ENCODE data around the gene GREB1.
A peak's percentile ranks its signal among the peaks of the same experiment; 100 is the strongest.

Gene GREB1

GRCh38 chr2:11615209-11615608, 81.4 kb downstream of the GREB1 start:
- no peak for ATAC-seq (replicated peaks)
- Mint-ChIP-seq H3K36me3 (ENCODE audit: insufficient read depth) (no peaks in the 10 kb centered on the region), H3K27me3 (peaks cover 0 to 10% of the 10 kb centered on the region in 2 donors), H3K4me1 (ENCODE audit: low read depth in 2 of 2) (no peaks in the 10 kb centered on the region), H3K9me3 (no peaks in the 10 kb centered on the region), H3K27ac (no peak overlapping the region), H3K4me3 (no peak overlapping the region)
- no peak for DNase-seq

DNA sequence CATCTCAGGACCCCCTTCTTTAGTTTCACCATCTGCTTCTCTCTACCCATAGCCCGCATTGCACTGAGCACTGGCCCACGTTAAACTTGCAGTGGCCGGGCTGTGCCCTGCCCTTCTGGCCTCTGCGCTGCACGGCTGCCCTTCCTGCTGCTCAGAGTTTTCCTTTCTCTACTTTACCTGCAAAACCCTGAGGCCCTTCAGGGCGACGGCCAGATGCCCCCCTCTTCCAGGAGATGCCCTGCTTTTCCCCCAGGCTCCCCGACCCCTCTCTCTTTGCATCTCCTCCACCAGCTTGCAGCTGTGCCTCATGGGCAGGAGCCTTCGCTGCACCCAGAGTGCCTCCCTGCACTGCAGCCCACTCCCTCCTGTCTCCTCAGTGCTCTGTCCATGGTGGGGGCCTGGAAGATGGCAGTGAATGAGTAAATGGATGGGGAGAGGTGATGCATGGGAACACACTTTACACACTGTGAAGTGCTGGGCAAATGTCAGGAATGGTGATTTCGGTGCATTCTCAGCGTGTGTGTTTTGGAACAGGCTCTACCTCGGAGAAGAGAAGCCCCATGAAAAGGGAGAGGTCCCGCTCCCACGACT, 82.3 kb downstream of the GREB1 start:
- ATAC-seq (replicated peaks) (no peak), DNase-seq (no peak)
- H3K4me1 Mint-ChIP-seq (ENCODE audit: low read depth in 2 of 2) = no peaks in the 10 kb centered on the region
- H3K4me3 Mint-ChIP-seq = no peak overlapping the region
- peaks cover 0 to 10% of the 10 kb centered on the region in 2 donors for H3K27me3 Mint-ChIP-seq
- peak overlapping the region in 1 of 2 donors; percentile 41 for H3K27ac Mint-ChIP-seq
- H3K9me3 Mint-ChIP-seq = no peaks in the 10 kb centered on the region
- H3K36me3 Mint-ChIP-seq (ENCODE audit: insufficient read depth) = no peaks in the 10 kb centered on the region

DNA sequence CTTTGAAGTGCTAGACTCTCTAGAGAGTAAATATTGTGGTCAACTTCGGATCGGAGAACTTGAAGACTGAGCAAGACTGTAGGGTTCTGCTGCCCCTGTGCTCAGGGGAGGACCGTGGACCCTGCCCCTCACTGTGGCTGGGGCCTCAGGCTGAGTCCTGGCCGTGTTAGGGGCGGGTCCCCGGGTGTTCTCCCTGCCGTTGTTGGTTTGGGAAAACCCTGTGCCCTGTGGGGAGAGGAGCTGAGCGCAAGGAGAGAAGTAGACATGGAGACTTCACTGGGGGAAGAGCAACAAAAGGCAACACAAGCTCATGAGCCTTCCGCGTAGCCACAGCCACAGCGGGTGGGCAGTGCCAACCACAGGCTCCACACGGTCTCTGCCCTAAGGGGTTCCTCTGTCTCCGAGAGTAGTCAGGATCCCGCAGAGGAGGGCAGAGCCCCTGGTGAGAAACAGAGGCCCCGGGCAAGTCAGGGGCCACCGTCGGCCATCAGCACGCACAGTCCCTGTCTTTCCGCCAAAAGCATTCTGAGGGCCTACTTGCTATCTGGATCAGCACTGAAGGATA, 83.1 kb downstream of the GREB1 start:
- Mint-ChIP-seq H3K27ac (no peak overlapping the region), H3K4me1 (ENCODE audit: low read depth in 2 of 2) (no peaks in the 10 kb centered on the region), H3K36me3 (ENCODE audit: insufficient read depth) (no peaks in the 10 kb centered on the region), H3K4me3 (no peak overlapping the region), H3K9me3 (no peaks in the 10 kb centered on the region), H3K27me3 (peaks cover 0 to 10% of the 10 kb centered on the region in 2 donors)
- DNase-seq (no peak), ATAC-seq (replicated peaks) (no peak)

DNA sequence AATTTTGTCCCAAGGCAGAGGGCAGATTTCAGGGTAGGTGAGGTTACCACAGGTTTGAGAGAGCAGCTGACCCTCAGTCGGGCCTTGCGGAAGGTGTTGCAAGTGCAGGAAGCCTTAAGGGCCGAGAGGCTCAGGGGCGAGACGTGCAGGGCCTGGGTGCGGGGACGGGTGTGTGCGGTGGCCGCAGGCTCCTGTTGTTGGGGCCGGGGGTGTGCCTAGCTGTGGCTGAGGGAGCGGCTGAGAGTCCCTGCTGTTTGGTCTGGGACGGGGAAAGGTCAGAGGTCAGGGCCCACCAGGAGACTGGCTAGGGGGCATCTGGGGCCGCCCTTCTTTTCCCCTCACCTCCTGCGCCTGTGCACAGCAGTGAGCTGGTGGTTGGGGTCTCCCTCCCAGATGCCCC, 83.7 kb downstream of the GREB1 start:
- Mint-ChIP-seq H3K27ac (no peak overlapping the region), H3K27me3 (peaks cover 0 to 10% of the 10 kb centered on the region in 2 donors), H3K4me3 (no peak overlapping the region), H3K9me3 (no peaks in the 10 kb centered on the region), H3K36me3 (ENCODE audit: insufficient read depth) (no peaks in the 10 kb centered on the region), H3K4me1 (ENCODE audit: low read depth in 2 of 2) (no peaks in the 10 kb centered on the region)
- no peak for DNase-seq
- no peak for ATAC-seq (replicated peaks)

DNA sequence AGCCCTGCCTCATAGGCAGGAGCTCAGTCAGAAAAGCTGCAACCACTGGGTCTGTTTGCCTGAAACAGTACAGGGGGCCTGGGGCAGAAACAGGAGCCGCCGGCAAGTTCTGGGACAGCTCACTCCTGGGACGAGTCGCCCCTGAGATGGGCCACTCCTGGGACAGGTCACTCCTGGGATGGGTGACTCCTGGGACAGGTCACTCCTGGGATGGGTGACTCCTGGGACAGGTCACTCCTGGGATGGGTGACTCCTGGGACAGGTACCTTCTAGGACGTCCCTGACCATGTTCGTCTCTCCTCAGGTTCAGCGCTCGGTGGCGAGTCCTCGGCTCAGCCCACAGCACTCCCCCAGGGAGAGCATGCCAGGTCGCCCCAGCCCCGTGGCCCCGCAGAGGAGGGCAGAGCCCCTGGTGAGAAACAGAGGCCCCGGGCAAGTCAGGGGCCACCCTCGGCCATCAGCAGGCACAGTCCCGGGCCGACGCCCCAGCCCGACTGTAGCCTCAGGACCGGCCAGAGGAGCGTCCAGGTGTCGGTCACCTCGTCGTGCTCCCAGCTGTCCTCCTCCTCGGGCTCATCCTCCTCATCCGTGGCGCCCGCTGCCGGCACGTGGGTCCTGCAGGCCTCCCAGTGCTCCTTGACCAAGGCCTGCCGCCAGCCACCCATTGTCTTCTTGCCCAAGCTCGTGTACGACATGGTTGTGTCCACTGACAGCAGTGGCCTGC, 84.3 kb downstream of the GREB1 start:
- DNase-seq = no peak
- Mint-ChIP-seq H3K27ac (no peak overlapping the region), H3K4me1 (ENCODE audit: low read depth in 2 of 2) (no peaks in the 10 kb centered on the region), H3K36me3 (ENCODE audit: insufficient read depth) (no peaks in the 10 kb centered on the region), H3K9me3 (no peaks in the 10 kb centered on the region), H3K27me3 (peaks cover 0 to 10% of the 10 kb centered on the region in 2 donors), H3K4me3 (no peak overlapping the region)
- ATAC-seq (replicated peaks) = no peak

- Mint-ChIP-seq H3K9me3 (no peaks in the 10 kb centered on the region), H3K27me3 (peaks cover 0 to 10% of the 10 kb centered on the region in 2 donors), H3K4me3 (no peak overlapping the region), H3K4me1 (ENCODE audit: low read depth in 2 of 2) (no peaks in the 10 kb centered on the region), H3K36me3 (ENCODE audit: insufficient read depth) (no peaks in the 10 kb centered on the region), H3K27ac (no peak overlapping the region)
- ATAC-seq (replicated peaks) = no peak
- DNase-seq = no peak
Observed at GRCh38 chr2:11618708-11619062, 84.8 kb downstream of the GREB1 start.

DNA sequence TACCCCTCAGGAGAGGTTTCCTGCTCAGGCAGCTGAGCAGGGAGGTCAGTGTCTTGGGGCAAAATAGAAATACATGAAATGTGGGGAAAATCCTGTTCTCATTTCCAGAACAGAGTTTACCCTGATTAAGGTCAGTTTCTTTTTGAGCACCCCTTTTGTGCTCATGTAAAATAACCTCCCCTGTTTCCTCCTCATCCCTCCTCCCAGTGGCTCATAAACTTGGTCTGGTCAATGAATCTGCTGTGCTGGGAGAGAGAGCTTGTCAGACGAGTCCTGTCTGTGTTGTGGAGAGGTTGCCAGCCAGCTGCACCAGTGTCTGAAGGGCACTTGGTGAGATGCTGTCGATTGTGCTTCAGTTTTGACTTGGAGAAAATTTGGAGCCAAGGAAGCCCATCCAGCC, 87.6 kb downstream of the GREB1 start:
- ATAC-seq (replicated peaks) (no peak), DNase-seq (no peak)
- Mint-ChIP-seq H3K9me3 (no peaks in the 10 kb centered on the region), H3K4me1 (ENCODE audit: low read depth in 2 of 2) (no peaks in the 10 kb centered on the region), H3K36me3 (ENCODE audit: insufficient read depth) (no peaks in the 10 kb centered on the region), H3K27me3 (peaks cover 0 to 8% of the 10 kb centered on the region in 2 donors), H3K27ac (no peak overlapping the region), H3K4me3 (no peak overlapping the region)

- Mint-ChIP-seq H3K36me3 (ENCODE audit: insufficient read depth) (no peaks in the 10 kb centered on the region), H3K27me3 (no peaks in the 10 kb centered on the region), H3K9me3 (peaks cover 0 to 1% of the 10 kb centered on the region in 2 donors), H3K4me1 (ENCODE audit: low read depth in 2 of 2) (no peaks in the 10 kb centered on the region), H3K4me3 (no peak overlapping the region), H3K27ac (no peak overlapping the region)
- DNase-seq = no peak
- no peak for ATAC-seq (replicated peaks)
Observed at GRCh38 chr2:11622611-11623010, 88.8 kb downstream of the GREB1 start.

DNA sequence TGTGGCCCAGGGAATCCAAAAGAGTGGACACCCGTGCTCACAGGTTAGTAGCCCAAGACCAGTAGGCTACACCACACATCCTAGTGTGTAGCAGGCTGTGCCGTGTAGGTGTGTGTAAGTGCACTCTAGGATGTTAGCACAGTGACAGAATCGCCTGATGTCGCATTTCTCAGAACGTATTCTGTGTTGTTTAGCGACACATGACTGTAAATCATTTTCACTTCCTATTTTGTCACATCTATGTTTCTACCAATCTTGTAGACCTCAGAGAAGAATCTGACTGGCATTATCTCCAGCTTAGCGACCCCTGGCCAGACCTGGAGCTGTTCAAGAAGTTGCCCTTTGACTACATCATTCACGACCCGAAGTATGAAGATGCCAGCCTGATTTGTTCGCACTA, 91.0 kb downstream of the GREB1 start:
- H3K27ac Mint-ChIP-seq = no peak overlapping the region
- no peak for DNase-seq
- H3K9me3 Mint-ChIP-seq = peaks cover 0 to 2% of the 10 kb centered on the region in 2 donors
- no peaks in the 10 kb centered on the region for H3K4me1 Mint-ChIP-seq (ENCODE audit: low read depth in 2 of 2)
- H3K36me3 Mint-ChIP-seq (ENCODE audit: insufficient read depth) = no peaks in the 10 kb centered on the region
- H3K4me3 Mint-ChIP-seq = no peak overlapping the region
- ATAC-seq (replicated peaks) = no peak
- H3K27me3 Mint-ChIP-seq = peaks cover 0 to 5% of the 10 kb centered on the region in 2 donors

DNA sequence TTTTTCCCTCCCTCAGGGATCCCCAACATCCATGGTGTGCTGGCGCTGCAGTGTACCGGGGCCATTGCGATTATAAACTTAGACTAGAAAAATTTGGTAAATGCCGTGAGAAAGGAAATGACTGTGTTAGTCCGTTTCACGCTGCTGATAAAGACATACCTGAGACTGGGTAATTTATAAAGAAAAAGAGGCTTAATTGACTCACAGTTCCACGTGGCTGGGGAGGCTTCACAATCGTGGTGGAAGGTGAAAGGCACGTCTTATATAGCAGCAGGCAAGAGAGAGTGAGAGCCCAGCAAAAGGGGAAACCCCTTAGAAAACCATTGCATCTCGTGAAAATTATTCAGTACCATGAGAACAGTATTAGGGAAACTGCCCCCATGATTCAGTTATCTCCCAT, 91.8 kb downstream of the GREB1 start:
- Mint-ChIP-seq H3K36me3 (ENCODE audit: insufficient read depth) (no peaks in the 10 kb centered on the region), H3K9me3 (peaks cover 0 to 2% of the 10 kb centered on the region in 2 donors), H3K27ac (no peak overlapping the region), H3K4me1 (ENCODE audit: low read depth in 2 of 2) (no peaks in the 10 kb centered on the region), H3K4me3 (no peak overlapping the region), H3K27me3 (peaks cover 0 to 5% of the 10 kb centered on the region in 2 donors)
- ATAC-seq (replicated peaks) (no peak), DNase-seq (no peak)

DNA sequence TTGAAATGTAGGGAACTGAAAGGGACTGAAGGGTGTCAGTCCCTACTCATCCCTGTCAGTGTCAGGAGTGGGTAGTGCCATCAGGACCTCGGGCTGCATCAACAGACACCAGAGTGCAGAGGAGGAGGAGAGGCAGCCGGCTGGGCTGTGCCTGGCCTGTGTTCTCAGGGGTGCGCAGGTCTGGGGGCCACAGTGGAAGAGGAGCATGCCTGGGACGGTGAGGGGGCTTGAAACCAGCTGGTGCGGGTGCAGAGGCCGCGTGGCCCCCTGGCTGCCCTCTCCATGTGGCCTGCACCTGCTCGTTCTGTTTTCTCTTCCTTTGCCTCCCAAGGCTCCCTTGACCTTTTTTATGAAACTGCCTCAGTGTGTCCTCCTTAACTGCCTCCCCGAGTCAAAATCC, 94.8 kb downstream of the GREB1 start:
- Mint-ChIP-seq H3K9me3 (peaks cover 0 to 2% of the 10 kb centered on the region in 2 donors), H3K36me3 (ENCODE audit: insufficient read depth) (peaks cover 5% of the 10 kb centered on the region), H3K4me1 (ENCODE audit: low read depth in 2 of 2) (no peaks in the 10 kb centered on the region), H3K4me3 (no peak overlapping the region), H3K27me3 (peaks cover 0 to 5% of the 10 kb centered on the region in 2 donors), H3K27ac (no peak overlapping the region)
- DNase-seq (no peak), ATAC-seq (replicated peaks) (no peak)

DNA sequence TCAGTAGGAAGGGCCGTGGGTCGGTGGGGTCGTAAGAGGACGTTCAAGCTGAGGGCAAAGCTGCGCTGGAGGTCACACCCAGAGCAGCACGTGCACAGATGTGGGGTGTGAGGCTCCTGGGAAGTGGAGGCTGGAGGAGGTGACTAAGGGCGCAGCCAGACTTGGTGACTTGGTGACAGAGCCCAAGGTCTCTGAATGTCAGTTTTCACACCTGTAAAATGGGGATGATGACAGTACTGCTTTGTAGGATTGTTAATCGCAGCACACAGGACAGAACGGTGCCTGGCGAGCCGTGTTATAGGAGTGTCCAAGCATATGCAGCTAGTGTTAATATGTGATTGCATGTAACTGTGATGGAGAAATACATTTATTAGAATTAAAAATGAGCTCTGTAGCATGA, 95.4 kb downstream of the GREB1 start:
- peaks cover 5% of the 10 kb centered on the region for H3K36me3 Mint-ChIP-seq (ENCODE audit: insufficient read depth)
- H3K9me3 Mint-ChIP-seq = peaks cover 0 to 2% of the 10 kb centered on the region in 2 donors

GRCh38 chr2:11629851-11630250, 96.0 kb downstream of the GREB1 start:
- DNase-seq (no peak), ATAC-seq (replicated peaks) (no peak)
- Mint-ChIP-seq H3K36me3 (ENCODE audit: insufficient read depth) (peaks cover 5% of the 10 kb centered on the region), H3K27ac (no peak overlapping the region), H3K9me3 (peaks cover 0 to 2% of the 10 kb centered on the region in 2 donors), H3K4me1 (ENCODE audit: low read depth in 2 of 2) (no peaks in the 10 kb centered on the region), H3K27me3 (peaks cover 5 to 6% of the 10 kb centered on the region in 2 donors), H3K4me3 (no peak overlapping the region)

More for the DNA sequence above, 95.4 kb downstream of the GREB1 start:
- DNase-seq (no peak), ATAC-seq (replicated peaks) (no peak)
- Mint-ChIP-seq H3K4me3 (no peak overlapping the region), H3K27ac (no peak overlapping the region), H3K4me1 (ENCODE audit: low read depth in 2 of 2) (no peaks in the 10 kb centered on the region), H3K27me3 (peaks cover 0 to 5% of the 10 kb centered on the region in 2 donors)

DNA sequence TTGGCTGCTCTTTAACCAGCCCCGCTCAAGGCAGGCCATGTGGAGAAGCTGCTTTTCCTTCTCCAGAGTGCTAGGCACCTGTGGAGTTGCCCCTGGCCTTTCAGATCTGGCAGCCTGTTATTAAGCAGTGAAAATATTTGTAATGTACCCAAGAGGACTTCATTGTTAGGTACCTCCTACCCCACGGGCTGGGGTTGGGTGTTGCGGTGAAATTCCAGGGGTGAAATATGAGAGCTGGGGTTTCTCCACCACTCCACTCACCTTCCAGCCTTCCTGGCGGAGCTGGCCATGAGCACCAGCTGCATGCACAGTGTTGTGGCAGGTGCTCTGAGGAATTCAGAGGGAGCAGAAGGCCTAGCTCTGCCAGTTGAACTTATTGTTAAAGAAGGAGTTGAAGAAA, 97.0 kb downstream of the GREB1 start:
- DNase-seq (no peak), ATAC-seq (replicated peaks) (no peak)
- Mint-ChIP-seq H3K4me1 (ENCODE audit: low read depth in 2 of 2) (no peaks in the 10 kb centered on the region), H3K27ac (no peak overlapping the region), H3K36me3 (ENCODE audit: insufficient read depth) (peaks cover 5% of the 10 kb centered on the region), H3K4me3 (no peak overlapping the region), H3K9me3 (peaks cover 0 to 2% of the 10 kb centered on the region in 2 donors), H3K27me3 (peaks cover 5 to 16% of the 10 kb centered on the region in 2 donors)

Data from effector memory CD8-positive, alpha-beta T cell (primary cell).